ENCODE data around the gene EHMT1. TPM values are rescaled to one million over a fixed set of nuclear protein-coding genes. Genes with fewer than 3 reads are reported as not detected.

Gene EHMT1
- total and polyA plus RNA-seq, 10 of the 15 experiments (the other 5 are each of a cell fraction or from before 2014, with no cell fraction given), result 2.9 to 100 (median 48.1) TPM

DNA sequence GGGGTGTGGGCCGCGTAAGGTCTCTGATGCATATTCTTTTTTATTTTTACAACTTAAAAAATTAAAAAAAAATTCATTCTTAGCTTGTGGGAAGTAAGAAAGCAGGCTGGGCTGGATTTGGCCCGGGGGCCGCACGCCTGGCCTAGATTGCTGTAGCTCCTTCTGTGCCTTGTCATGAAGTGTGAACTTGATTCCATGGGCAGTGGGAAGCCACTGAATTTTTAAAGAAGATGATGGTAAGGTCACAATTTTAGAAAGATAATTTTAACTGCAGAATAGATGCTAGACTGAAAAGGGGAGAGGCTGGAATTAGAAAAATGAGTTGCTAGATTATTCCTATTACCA, 56.1 kb downstream of the EHMT1 start:
- H3K4me1 ChIP-seq (ENCODE audit: control insufficient read depth, insufficient read depth, low read length), result peaks cover 28% of the 10 kb centered on the region
- ChIA-PET SMC1A (ENCODE audit: uncharacterized antibody, unreplicated experiment) (interaction anchor here (0.6 to 1.2 kb wide), 3 partner anchors 11 to 177 kb away, joined by 3 to 4 read pairs (median 4); no protein-coding TSS in a partner anchor), CTCF (interaction anchor here (0.6 to 1.2 kb wide), 6 partner anchors 16 to 320 kb away, joined by 3 read pairs; no protein-coding TSS in a partner anchor), RAD21 (ENCODE audit: unreplicated experiment) (interaction anchor here (1.4 to 3.0 kb wide), 2 partner anchors 8 to 96 kb away, joined by 4 to 29 read pairs; no protein-coding TSS in a partner anchor), POLR2A (no interaction called here)
- ATAC-seq, result no peak
- intact Hi-C loops (cut with micrococcal nuclease; ENCODE audit: unreplicated experiment), result loop anchor here (10.0 kb wide), 2 partner anchors 240 to 350 kb away; no protein-coding TSS in a partner anchor
- no peaks in the 10 kb centered on the region for H3K27me3 ChIP-seq (replicated peaks in 1 of 2; ENCODE audit: control insufficient read depth in 2 of 2, insufficient read depth in 2 of 2, low read length in 1 of 2)
- H3K36me3 ChIP-seq (ENCODE audit: control insufficient read depth in 2 of 2, insufficient read depth in 2 of 2, low read length in 1 of 2), result peaks cover 1 to 4% of the 10 kb centered on the region in 2 experiments; a peak in 3 of 4 replicates
- 0 out of 2 replicates have a peak, but pooled peaks cover 7% of the 10 kb centered on the region for H4K20me1 ChIP-seq (ENCODE audit: control insufficient read depth, insufficient read depth)
- no peak for DNase-seq (ENCODE audit: low read depth, low spot score)
- FAIRE-seq, result no peak
- H3K4me3 ChIP-seq, result no peak overlapping the region
- in situ Hi-C loops (cut with MboI), result loop anchor here (10.0 kb wide), 1 partner anchor 440 kb away; no protein-coding TSS in a partner anchor
- 98% methylated on average over 5 of the region's 5 CpGs for WGBS (ENCODE audit: insufficient coverage, insufficient replicate concordance, low lambda C conversion rate, missing lambda C conversion rate)
- no peaks in the 10 kb centered on the region for H3K9me3 ChIP-seq (replicated peaks; ENCODE audit: control insufficient read depth, insufficient read depth, low read length)
- no peak overlapping the region for H3K4me2 ChIP-seq (ENCODE audit: control insufficient read depth, insufficient read depth)
- H2AFZ ChIP-seq (ENCODE audit: control insufficient read depth, low read depth, low read length), result no peak overlapping the region
- no peak overlapping the region for H3K27ac ChIP-seq (ENCODE audit: control insufficient read depth, insufficient read depth)
- H3K9ac ChIP-seq (ENCODE audit: control insufficient read depth, insufficient read depth, low read length), result no peak overlapping the region
- peaks cover 59% of the 10 kb centered on the region for H3K79me2 ChIP-seq (ENCODE audit: control insufficient read depth, insufficient read depth, low read length)
- no TSS peak for BruUV-seq (replicated peaks)
- TF ChIP-seq IRF4 (IDR thresholded peaks at IDR 0.05; ENCODE audit: low read depth, low read length) (no peak), CBX5 (IDR thresholded peaks at IDR 0.05; ENCODE audit: low read depth) (no peak), BHLHE40 (IDR thresholded peaks at IDR 0.05; ENCODE audit: borderline replicate concordance in 1 of 2, low read depth in 2 of 2, low read length in 1 of 2) (no peak), PAX8 (IDR thresholded peaks at IDR 0.05) (no peak), EP300 (IDR thresholded peaks at IDR 0.05; ENCODE audit: borderline replicate concordance in 1 of 2, control insufficient read depth in 1 of 2, low read depth in 2 of 2, low read length in 2 of 2) (no peak), ZNF592 (IDR thresholded peaks at IDR 0.05) (no peak), NFIC (IDR thresholded peaks at IDR 0.05; ENCODE audit: low read depth, low read length) (no peak), SMARCA5 (IDR thresholded peaks at IDR 0.05) (no peak), FOS (IDR thresholded peaks at IDR 0.05; ENCODE audit: borderline replicate concordance, extremely low read depth, insufficient read length) (no peak)
- TF ChIP-seq, protein P1, sequence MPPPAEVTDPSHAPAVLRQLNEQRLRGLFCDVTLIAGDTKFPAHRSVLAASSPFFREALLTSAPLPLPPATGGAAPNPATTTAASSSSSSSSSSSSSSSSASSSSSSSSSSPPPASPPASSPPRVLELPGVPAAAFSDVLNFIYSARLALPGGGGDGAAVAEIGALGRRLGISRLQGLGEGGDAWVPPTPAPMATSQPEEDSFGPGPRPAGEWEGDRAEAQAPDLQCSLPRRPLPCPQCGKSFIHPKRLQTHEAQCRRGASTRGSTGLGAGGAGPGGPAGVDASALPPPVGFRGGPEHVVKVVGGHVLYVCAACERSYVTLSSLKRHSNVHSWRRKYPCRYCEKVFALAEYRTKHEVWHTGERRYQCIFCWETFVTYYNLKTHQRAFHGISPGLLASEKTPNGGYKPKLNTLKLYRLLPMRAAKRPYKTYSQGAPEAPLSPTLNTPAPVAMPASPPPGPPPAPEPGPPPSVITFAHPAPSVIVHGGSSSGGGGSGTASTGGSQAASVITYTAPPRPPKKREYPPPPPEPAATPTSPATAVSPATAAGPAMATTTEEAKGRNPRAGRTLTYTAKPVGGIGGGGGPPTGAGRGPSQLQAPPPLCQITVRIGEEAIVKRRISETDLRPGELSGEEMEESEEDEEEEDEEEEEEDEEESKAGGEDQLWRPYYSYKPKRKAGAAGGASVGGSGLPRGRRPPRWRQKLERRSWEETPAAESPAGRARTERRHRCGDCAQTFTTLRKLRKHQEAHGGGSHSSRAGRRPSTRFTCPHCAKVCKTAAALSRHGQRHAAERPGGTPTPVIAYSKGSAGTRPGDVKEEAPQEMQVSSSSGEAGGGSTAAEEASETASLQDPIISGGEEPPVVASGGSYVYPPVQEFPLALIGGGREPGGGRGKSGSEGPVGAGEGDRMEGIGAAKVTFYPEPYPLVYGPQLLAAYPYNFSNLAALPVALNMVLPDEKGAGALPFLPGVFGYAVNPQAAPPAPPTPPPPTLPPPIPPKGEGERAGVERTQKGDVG (CRISPR knock-in tag; IDR thresholded peaks at IDR 0.05), result no peak
- TF ChIP-seq, protein P2, sequence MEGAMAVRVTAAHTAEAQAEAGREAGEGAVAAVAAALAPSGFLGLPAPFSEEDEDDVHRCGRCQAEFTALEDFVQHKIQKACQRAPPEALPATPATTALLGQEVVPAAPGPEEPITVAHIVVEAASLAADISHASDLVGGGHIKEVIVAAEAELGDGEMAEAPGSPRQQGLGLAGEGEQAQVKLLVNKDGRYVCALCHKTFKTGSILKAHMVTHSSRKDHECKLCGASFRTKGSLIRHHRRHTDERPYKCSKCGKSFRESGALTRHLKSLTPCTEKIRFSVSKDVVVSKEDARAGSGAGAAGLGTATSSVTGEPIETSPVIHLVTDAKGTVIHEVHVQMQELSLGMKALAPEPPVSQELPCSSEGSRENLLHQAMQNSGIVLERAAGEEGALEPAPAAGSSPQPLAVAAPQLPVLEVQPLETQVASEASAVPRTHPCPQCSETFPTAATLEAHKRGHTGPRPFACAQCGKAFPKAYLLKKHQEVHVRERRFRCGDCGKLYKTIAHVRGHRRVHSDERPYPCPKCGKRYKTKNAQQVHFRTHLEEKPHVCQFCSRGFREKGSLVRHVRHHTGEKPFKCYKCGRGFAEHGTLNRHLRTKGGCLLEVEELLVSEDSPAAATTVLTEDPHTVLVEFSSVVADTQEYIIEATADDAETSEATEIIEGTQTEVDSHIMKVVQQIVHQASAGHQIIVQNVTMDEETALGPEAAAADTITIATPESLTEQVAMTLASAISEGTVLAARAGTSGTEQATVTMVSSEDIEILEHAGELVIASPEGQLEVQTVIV (IDR thresholded peaks at IDR 0.05; ENCODE audit: borderline replicate concordance, partially characterized antibody), result no peak
- TF ChIP-seq, protein P3, sequence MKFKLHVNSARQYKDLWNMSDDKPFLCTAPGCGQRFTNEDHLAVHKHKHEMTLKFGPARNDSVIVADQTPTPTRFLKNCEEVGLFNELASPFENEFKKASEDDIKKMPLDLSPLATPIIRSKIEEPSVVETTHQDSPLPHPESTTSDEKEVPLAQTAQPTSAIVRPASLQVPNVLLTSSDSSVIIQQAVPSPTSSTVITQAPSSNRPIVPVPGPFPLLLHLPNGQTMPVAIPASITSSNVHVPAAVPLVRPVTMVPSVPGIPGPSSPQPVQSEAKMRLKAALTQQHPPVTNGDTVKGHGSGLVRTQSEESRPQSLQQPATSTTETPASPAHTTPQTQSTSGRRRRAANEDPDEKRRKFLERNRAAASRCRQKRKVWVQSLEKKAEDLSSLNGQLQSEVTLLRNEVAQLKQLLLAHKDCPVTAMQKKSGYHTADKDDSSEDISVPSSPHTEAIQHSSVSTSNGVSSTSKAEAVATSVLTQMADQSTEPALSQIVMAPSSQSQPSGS (IDR thresholded peaks at IDR 0.05; ENCODE audit: low read length), result no peak

Measured in GM12878 (cell line).